GM19452 (cell line): Measurements from ENCODE around the gene SLC13A4.
"Not testable (repeated sequence)": the region's sequence is repeated elsewhere in the genome, so short reads cannot be mapped to it uniquely, and the experiment has no call there.

Experiments used
- ATAC-seq: cut with Tn5 transposase; IDR thresholded peaks from one replicate; pipeline ENCODE4 v1.9.1; 2021; ENCODE audit not compliant: unreplicated experiment

SLC13A4 gene

GRCh38 chr7:135666846-135667245 is 61.1 kb downstream of the SLC13A4 start:
- ATAC-seq: no peak

- ATAC-seq: no peak
These were observed 61.8 kb downstream of the SLC13A4 start for GRCh38 chr7:135666156-135666555.

- ATAC-seq: no peak
These were observed 62.9 kb downstream of the SLC13A4 start for GRCh38 chr7:135665042-135665441.

- no peak for ATAC-seq
These were observed 63.9 kb downstream of the SLC13A4 start for GRCh38 chr7:135664046-135664589.

- peak; percentile 86 for ATAC-seq
These were observed 65.4 kb downstream of the SLC13A4 start, which contains the start of gene STMP1 for GRCh38 chr7:135662373-135663114. Gene STMP1, plus strand, starts transcription at chr7:135662514.

GRCh38 chr7:135662123-135662372 is 65.9 kb downstream of the SLC13A4 start:
- no peak for ATAC-seq

GRCh38 chr7:135661311-135662122 is 66.5 kb downstream of the SLC13A4 start:
- ATAC-seq: peak; percentile 5

- no peak for ATAC-seq
These were observed 68.7 kb downstream of the SLC13A4 start for GRCh38 chr7:135659159-135659846.

GRCh38 chr7:135658564-135658963 is 69.4 kb downstream of the SLC13A4 start:
- ATAC-seq: no peak

GRCh38 chr7:135653340-135654080 is 74.5 kb downstream of the SLC13A4 start:
- no peak for ATAC-seq

GRCh38 chr7:135650831-135651573 is 77.0 kb downstream of the SLC13A4 start:
- ATAC-seq: no peak

- ATAC-seq: no peak
These were observed 79.8 kb downstream of the SLC13A4 start for GRCh38 chr7:135648235-135648634.

- ATAC-seq: no peak
These were observed 80.2 kb downstream of the SLC13A4 start for GRCh38 chr7:135647755-135648154.

- no peak for ATAC-seq
These were observed 82.6 kb downstream of the SLC13A4 start for GRCh38 chr7:135645296-135645904.

- ATAC-seq: no peak
These were observed 83.3 kb downstream of the SLC13A4 start for GRCh38 chr7:135644729-135645128.

GRCh38 chr7:135644154-135644553 is 83.8 kb downstream of the SLC13A4 start:
- ATAC-seq: no peak

- not testable (repeated sequence) for ATAC-seq
These were observed 88.3 kb downstream of the SLC13A4 start for GRCh38 chr7:135639690-135640089.

- ATAC-seq: no peak
These were observed 93.7 kb downstream of the SLC13A4 start for GRCh38 chr7:135634191-135634878.
